Activated naive CD8-positive, alpha-beta T cell treated with anti-CD3 and anti-CD28 coated beads, Interleukin-2, amount 50 U/mL, for 24 hours (primary cell): ENCODE data around the gene ABCB7.
"Not testable (repeated sequence)": the region's sequence is repeated elsewhere in the genome, so short reads cannot be mapped to it uniquely, and the experiment has no call there.

ENCODE experiments used
- ATAC-seq: fragments of 150-1000 bp; cut with Tn5 transposase; one replicate; pipeline ENCODE4 v1.10.0; 2021
- DNase-seq: peaks from one replicate; pipeline ENCODE4 v3.0.0; 2021
- H3K27ac Mint-ChIP-seq: one replicate; pipeline ENCODE4 v1.8.0; 2021; ENCODE audit warnings: mild to moderate bottlenecking, mixed read lengths
- H3K27me3 Mint-ChIP-seq: one replicate; pipeline ENCODE4 v1.8.0; 2021; ENCODE audit warnings: mixed read lengths
- H3K36me3 Mint-ChIP-seq: one replicate; pipeline ENCODE4 v1.8.0; 2021; ENCODE audit warnings: low read depth, mixed read lengths
- H3K4me1 Mint-ChIP-seq: one replicate; pipeline ENCODE4 v1.8.0; 2021; ENCODE audit warnings: mixed read lengths
- H3K4me3 Mint-ChIP-seq: one replicate; pipeline ENCODE4 v1.8.0; 2021; ENCODE audit warnings: mild to moderate bottlenecking, moderate library complexity, mixed read lengths
- H3K9me3 Mint-ChIP-seq: one replicate; pipeline ENCODE4 v1.8.0; 2021; ENCODE audit warnings: mixed read lengths

ABCB7 gene

DNA sequence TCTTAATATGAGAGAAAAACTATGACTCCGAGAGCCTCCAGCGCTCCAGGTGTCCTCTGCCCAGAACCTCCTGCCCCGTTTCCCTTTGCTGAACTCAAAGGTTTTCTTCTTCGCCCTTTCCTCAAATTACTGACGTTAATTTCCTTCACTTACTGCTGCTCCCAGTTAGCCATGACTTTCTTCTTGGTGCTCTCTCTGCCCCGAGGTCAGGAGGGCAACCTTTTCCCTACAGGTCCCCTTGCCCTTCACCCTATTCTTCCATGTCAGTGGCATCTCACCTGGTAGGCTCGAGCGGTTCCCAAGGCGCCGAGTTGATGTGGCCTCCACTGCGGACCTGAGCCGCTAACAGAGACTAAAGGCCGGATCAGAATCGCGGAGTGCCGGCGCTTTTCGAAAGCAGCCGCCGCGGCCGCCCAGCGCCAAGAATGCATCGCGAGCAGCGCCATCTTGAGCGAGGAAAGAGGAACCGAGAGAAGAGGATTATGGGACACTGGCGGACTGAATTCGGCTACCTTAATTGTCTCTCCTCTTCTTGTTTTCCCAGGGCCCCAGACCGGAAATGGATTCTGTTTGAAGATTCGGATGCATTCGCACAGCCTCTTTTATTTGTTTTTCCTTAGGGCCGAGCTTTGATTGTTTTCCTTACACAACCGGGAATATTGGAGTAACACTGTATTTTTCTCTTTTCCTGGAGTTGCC, at the start of gene ABCB7:
Gene ABCB7, minus strand, starts transcription at position 457 of the 699 bp plus-strand sequence. Its CDS starts 11 bp downstream, at position 446.
- no peaks in the 10 kb centered on the region for H3K9me3 Mint-ChIP-seq
- ATAC-seq (peak; percentile 73), DNase-seq (peak; percentile 57)
- H3K36me3 Mint-ChIP-seq, result peaks cover 2% of the 10 kb centered on the region
- peaks cover 53% of the 10 kb centered on the region for H3K4me1 Mint-ChIP-seq
- H3K27ac Mint-ChIP-seq, result peak within 1 kb of the TSS; percentile 96
- no peaks in the 10 kb centered on the region for H3K27me3 Mint-ChIP-seq
- peak within 1 kb of the TSS; percentile 95 for H3K4me3 Mint-ChIP-seq

DNA sequence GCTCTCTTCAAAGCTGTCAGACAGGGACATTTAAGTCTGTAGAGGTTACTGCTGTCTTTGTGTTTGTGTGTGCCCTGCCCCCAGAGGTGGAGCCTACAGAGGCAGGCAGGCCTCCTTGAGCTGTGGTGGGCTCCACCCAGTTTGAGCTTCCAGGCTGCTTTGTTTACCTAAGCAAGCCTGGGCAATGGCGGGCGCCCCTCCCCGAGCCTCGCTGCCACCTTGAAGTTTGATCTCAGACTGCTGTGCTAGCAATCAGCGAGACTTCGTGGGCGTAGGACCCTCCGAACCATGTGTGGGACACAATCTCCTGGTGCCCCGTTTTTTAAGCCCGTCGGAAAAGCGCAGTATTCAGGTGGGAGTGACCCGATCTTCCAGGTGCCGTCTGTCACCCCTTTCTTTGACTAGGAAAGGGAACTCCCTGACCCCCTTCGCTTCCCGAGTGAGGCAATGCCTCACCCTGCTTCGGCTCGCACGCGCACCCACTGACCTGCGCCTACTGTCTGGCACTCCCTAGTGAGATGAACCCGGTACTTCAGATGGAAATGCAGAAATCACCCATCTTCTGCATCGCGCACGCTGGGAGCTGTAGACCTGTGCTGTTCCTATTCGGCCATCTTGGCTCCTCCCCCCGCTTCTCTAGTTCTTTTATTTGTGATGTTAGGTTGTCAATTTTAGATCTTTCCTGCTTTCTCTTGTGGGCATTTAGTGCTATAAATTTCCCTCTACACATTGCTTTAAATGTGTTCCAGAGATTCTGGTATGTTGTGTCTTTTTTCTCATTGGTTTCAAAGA, 32.5 kb upstream of the ABCB7 start:
- H3K4me1 Mint-ChIP-seq, H3K27ac Mint-ChIP-seq, H3K9me3 Mint-ChIP-seq, H3K4me3 Mint-ChIP-seq, ATAC-seq, H3K27me3 Mint-ChIP-seq, DNase-seq, H3K36me3 Mint-ChIP-seq: not testable (repeated sequence)

GRCh38 chrX:75181721-75182120, 25.6 kb upstream of the ABCB7 start:
- Mint-ChIP-seq H3K27ac (no peak overlapping the region), H3K36me3 (no peaks in the 10 kb centered on the region), H3K27me3 (no peaks in the 10 kb centered on the region), H3K4me1 (no peaks in the 10 kb centered on the region), H3K9me3 (no peaks in the 10 kb centered on the region), H3K4me3 (no peak overlapping the region)
- ATAC-seq (no peak), DNase-seq (no peak)

- not testable (repeated sequence) for DNase-seq, H3K9me3 Mint-ChIP-seq, H3K27ac Mint-ChIP-seq, ATAC-seq, H3K36me3 Mint-ChIP-seq, H3K4me3 Mint-ChIP-seq, H3K27me3 Mint-ChIP-seq, H3K4me1 Mint-ChIP-seq
Observed at GRCh38 chrX:75179536-75180293, 23.6 kb upstream of the ABCB7 start.

GRCh38 chrX:75172257-75172890, 16.3 kb upstream of the ABCB7 start:
- H3K27ac Mint-ChIP-seq, result peak overlapping the region; percentile 78

DNA sequence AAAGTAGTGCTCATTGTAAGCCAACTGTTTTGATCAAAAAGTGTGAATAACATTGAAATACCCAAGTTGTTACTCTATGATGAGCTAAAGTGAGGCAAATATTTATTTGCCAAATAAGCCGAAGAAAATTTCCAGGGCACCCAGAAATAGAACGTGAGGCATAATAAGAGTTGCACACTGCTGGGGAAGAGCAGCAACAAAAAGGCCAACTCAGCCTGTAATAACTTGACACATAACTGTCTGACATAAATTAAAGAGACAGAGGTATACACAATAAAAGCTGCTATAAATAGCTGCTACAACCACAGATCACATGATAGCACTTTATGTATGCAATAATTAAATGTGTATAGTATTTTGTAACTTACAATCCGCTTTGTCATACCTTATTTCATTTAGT, 2.0 kb upstream of the ABCB7 start:
- Mint-ChIP-seq H3K9me3 (no peaks in the 10 kb centered on the region), H3K27me3 (no peaks in the 10 kb centered on the region), H3K27ac (peak overlapping the region; percentile 96), H3K36me3 (no peaks in the 10 kb centered on the region), H3K4me3 (no peak overlapping the region), H3K4me1 (peaks cover 46% of the 10 kb centered on the region)
- no peak for ATAC-seq
- DNase-seq, result no peak

More at GRCh38 chrX:75172257-75172890, 16.3 kb upstream of the ABCB7 start:
- not testable (repeated sequence) for H3K36me3 Mint-ChIP-seq, ATAC-seq, H3K4me1 Mint-ChIP-seq, H3K27me3 Mint-ChIP-seq, DNase-seq, H3K9me3 Mint-ChIP-seq
- H3K4me3 Mint-ChIP-seq, result peak overlapping the region; percentile 66

DNA sequence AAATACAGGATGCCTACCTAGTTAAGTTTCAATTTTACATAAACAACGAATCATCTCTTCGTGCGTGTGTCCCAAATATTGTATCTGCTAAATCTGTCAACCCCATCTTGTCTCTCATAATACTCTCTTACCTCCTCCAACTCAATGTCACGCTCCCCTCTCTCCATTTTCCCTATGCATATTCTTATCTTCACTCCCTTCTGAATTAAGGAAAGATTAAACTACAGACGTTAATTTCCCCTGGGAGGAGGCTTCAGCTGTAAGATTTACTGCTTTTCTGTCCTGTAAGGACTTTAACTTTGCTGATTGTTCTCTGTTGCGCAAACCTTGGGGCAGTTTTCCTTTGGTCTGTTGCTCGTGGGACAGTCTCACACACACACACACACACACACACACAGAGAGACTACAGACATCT, 455 bp upstream of the ABCB7 start:
- Mint-ChIP-seq H3K4me3 (peak overlapping the region; percentile 95), H3K27ac (peak overlapping the region; percentile 96), H3K27me3 (no peaks in the 10 kb centered on the region), H3K9me3 (no peaks in the 10 kb centered on the region), H3K36me3 (no peaks in the 10 kb centered on the region), H3K4me1 (peaks cover 49% of the 10 kb centered on the region)
- ATAC-seq (no peak), DNase-seq (no peak)

GRCh38 chrX:75155447-75155826, 646 bp downstream of the ABCB7 start:
- Mint-ChIP-seq H3K4me3 (peak overlapping the region; percentile 95), H3K36me3 (peaks cover 2% of the 10 kb centered on the region), H3K27ac (peak overlapping the region; percentile 96), H3K4me1 (peaks cover 56% of the 10 kb centered on the region), H3K27me3 (no peaks in the 10 kb centered on the region), H3K9me3 (no peaks in the 10 kb centered on the region)
- DNase-seq (no peak), ATAC-seq (peak; percentile 45)

DNA sequence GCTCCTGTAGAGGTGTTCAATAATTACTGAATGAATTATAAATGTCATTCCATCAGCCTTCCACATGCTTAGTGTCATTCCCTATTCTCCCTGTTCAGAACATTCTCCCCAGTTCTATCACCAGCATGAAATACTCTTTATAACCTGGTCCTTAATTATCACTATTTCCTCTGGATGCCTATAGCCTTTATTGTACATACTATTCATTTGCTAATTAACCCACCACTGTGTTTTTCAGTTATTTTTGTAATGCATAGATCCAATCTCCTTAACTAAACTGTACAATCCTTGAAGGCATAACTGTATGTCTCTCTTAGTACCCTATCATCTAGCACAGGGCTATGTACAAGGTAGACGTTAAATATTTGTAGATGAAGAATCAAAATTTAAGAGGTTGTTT, 1.2 kb downstream of the ABCB7 start:
- ATAC-seq (no peak), DNase-seq (no peak)
- peaks cover 57% of the 10 kb centered on the region for H3K4me1 Mint-ChIP-seq
- H3K27ac Mint-ChIP-seq, result no peak overlapping the region
- H3K36me3 Mint-ChIP-seq, result peaks cover 4% of the 10 kb centered on the region
- peak overlapping the region; percentile 95 for H3K4me3 Mint-ChIP-seq
- H3K27me3 Mint-ChIP-seq, result no peaks in the 10 kb centered on the region
- H3K9me3 Mint-ChIP-seq, result no peaks in the 10 kb centered on the region

DNA sequence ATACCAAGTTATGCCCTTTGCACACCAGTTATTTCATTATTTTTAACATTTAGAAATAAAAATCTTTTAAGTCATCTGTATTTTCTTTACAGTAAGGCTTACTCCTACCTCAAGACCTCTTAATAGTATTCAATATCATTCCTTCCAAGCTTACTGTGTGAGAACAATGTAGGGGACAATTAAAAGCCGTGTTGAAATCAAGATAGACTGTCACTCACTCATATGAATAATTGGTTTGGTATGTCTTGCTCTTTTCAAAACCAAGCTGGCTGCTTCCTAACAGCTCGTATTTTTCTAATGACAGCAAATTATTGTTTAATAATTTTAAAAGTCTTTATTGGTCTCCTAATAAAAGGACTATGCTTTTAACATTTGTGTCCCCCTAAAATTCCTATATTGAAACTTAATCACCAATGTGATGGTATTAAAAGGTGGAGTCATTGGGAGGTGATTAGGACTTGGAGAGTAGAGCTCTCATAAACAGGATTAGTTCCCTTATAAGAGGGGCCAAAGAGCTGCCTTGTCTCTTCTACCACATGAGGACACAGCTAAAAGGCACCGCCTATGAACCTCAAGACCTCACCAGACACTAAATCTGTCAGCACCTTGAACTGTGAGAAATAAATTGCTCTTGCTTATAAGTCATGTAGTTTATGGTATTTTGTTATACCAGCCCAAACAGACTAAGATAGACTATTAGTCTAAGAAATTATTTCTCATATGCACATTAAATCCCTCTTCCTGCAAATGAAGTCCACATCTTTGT, 4.1 kb downstream of the ABCB7 start:
- Mint-ChIP-seq H3K27ac (no peak overlapping the region), H3K36me3 (peaks cover 14% of the 10 kb centered on the region), H3K4me1 (peaks cover 40% of the 10 kb centered on the region), H3K9me3 (no peaks in the 10 kb centered on the region), H3K27me3 (no peaks in the 10 kb centered on the region), H3K4me3 (no peak overlapping the region)
- ATAC-seq, result no peak
- no peak for DNase-seq

GRCh38 chrX:75149654-75150053, 6.4 kb downstream of the ABCB7 start:
- Mint-ChIP-seq H3K4me1 (peaks cover 47% of the 10 kb centered on the region), H3K36me3 (peaks cover 21% of the 10 kb centered on the region), H3K9me3 (no peaks in the 10 kb centered on the region), H3K27ac (no peak overlapping the region), H3K4me3 (no peak overlapping the region), H3K27me3 (no peaks in the 10 kb centered on the region)
- DNase-seq (no peak), ATAC-seq (no peak)

GRCh38 chrX:75132672-75133071, 23.4 kb downstream of the ABCB7 start:
- H3K36me3 Mint-ChIP-seq, result peaks cover 10% of the 10 kb centered on the region
- H3K9me3 Mint-ChIP-seq, result no peaks in the 10 kb centered on the region
- peaks cover 48% of the 10 kb centered on the region for H3K4me1 Mint-ChIP-seq
- ATAC-seq (peak; percentile 36), DNase-seq (no peak)
- no peaks in the 10 kb centered on the region for H3K27me3 Mint-ChIP-seq
- H3K4me3 Mint-ChIP-seq, result no peak overlapping the region
- peak overlapping the region; percentile 50 for H3K27ac Mint-ChIP-seq

DNA sequence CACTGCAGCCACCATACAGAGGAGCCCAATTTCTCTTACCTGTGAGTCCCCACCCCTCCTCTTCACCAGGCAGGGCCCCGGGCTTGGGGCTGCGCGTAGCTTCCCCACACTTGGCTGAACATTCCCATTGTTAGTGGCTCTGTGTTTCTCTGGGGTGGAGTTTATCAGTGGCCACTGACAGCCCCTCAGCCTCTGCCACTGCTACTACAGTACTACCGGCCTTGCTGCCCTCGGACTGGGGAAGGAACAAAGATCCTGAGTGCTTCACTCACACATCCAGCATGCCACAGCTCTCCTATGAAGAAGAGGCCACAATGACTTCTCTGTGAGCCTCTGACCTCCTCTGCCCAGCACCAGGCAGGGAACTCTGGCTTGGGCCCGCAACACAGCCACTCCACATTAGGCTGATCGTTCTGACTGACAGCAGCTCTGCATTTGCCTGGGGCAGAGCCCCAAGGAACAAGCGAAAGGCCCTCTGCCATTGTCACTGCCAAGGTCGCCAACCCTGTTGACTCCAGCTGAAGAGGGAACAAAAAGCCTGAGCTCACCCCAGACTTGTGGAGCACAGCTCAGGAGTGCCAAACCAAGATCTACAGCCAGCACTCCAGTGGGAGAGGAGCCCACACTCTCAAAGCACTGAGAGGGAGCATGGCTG, 24.0 kb downstream of the ABCB7 start:
- DNase-seq (no peak), ATAC-seq (no peak)
- no peak overlapping the region for H3K27ac Mint-ChIP-seq
- H3K4me3 Mint-ChIP-seq, result no peak overlapping the region
- peaks cover 48% of the 10 kb centered on the region for H3K4me1 Mint-ChIP-seq
- H3K36me3 Mint-ChIP-seq, result peaks cover 8% of the 10 kb centered on the region
- H3K9me3 Mint-ChIP-seq, result no peaks in the 10 kb centered on the region
- H3K27me3 Mint-ChIP-seq, result no peaks in the 10 kb centered on the region
